ENCODE results near the gene ADORA1. TPM values are rescaled to one million over a fixed set of nuclear protein-coding genes. Genes with fewer than 3 reads are reported as not detected.

ADORA1 gene
- total and polyA plus RNA-seq, 4 experiments from 2014 or later, result 0.10 TPM; not detected in 3

- Mint-ChIP-seq H3K36me3 (no peaks in the 10 kb centered on the region), H3K4me1 (no peaks in the 10 kb centered on the region), H3K4me3 (no peak overlapping the region), H3K9me3 (no peaks in the 10 kb centered on the region), H3K27ac (no peak overlapping the region), H3K27me3 (peaks cover 4 to 9% of the 10 kb centered on the region in 2 donors)
- Histone ChIP-seq H3K4me1 (ENCODE audit: insufficient read depth, low read length) (no peaks in the 10 kb centered on the region), H3K4me3 (ENCODE audit: low read length in 2 of 2) (no peak overlapping the region), H3K27me3 (ENCODE audit: insufficient read depth, low read length) (no peaks in the 10 kb centered on the region), H3K27ac (ENCODE audit: low read depth, low read length) (no peak overlapping the region), H3K36me3 (ENCODE audit: insufficient read depth, low read length) (no peaks in the 10 kb centered on the region), H3K9me3 (ENCODE audit: control insufficient read depth in 1 of 2, low read length in 2 of 2) (no peaks in the 10 kb centered on the region)
- POLR2A ChIA-PET (ENCODE audit: partially characterized antibody), result no interaction called here
- DNase-seq, result no peak
- CTCF ChIA-PET (ENCODE audit: partially characterized antibody), result no interaction called here
- intact Hi-C loops (cut with micrococcal nuclease), result no loop called here
These were observed 52.1 kb downstream of the ADORA1 start for GRCh38 chr1:203179667-203180005.

- Histone ChIP-seq H3K36me3 (ENCODE audit: insufficient read depth, low read length) (no peaks in the 10 kb centered on the region), H3K9me3 (ENCODE audit: control insufficient read depth in 1 of 2, low read length in 2 of 2) (no peaks in the 10 kb centered on the region), H3K27me3 (ENCODE audit: insufficient read depth, low read length) (no peaks in the 10 kb centered on the region), H3K4me3 (ENCODE audit: low read length in 2 of 2) (no peak overlapping the region), H3K27ac (ENCODE audit: low read depth, low read length) (no peak overlapping the region), H3K4me1 (ENCODE audit: insufficient read depth, low read length) (no peaks in the 10 kb centered on the region)
- intact Hi-C loops (cut with micrococcal nuclease), result no loop called here
- no peaks in the 10 kb centered on the region for H3K36me3 Mint-ChIP-seq
- H3K4me3 Mint-ChIP-seq, result no peak overlapping the region
- ChIA-PET CTCF (ENCODE audit: partially characterized antibody) (no interaction called here), POLR2A (ENCODE audit: partially characterized antibody) (no interaction called here)
- H3K4me1 Mint-ChIP-seq, result no peaks in the 10 kb centered on the region
- no peaks in the 10 kb centered on the region for H3K9me3 Mint-ChIP-seq
- peaks cover 4 to 9% of the 10 kb centered on the region in 2 donors for H3K27me3 Mint-ChIP-seq
- no peak for DNase-seq
- H3K27ac Mint-ChIP-seq, result no peak overlapping the region
These were observed 53.2 kb downstream of the ADORA1 start for GRCh38 chr1:203180611-203181330.

- DNase-seq, result no peak
- POLR2A ChIA-PET (ENCODE audit: partially characterized antibody), result no interaction called here
These were observed 54.3 kb downstream of the ADORA1 start for GRCh38 chr1:203181586-203182386.

GRCh38 chr1:203182387-203182953 is 54.9 kb downstream of the ADORA1 start:
- Mint-ChIP-seq H3K36me3 (no peaks in the 10 kb centered on the region), H3K27ac (no peak overlapping the region), H3K27me3 (peaks cover 2 to 3% of the 10 kb centered on the region in 2 donors), H3K9me3 (no peaks in the 10 kb centered on the region), H3K4me1 (no peaks in the 10 kb centered on the region), H3K4me3 (no peak overlapping the region)
- H3K9me3 ChIP-seq (ENCODE audit: control insufficient read depth in 1 of 2, low read length in 2 of 2), result no peaks in the 10 kb centered on the region
- H3K36me3 ChIP-seq (ENCODE audit: insufficient read depth, low read length), result no peaks in the 10 kb centered on the region
- POLR2A ChIA-PET (ENCODE audit: partially characterized antibody), result no interaction called here
- intact Hi-C loops (cut with micrococcal nuclease), result loop anchor here (2.0 kb wide), 1 partner anchor 18 kb away; no protein-coding TSS in a partner anchor
- H3K27me3 ChIP-seq (ENCODE audit: insufficient read depth, low read length), result no peaks in the 10 kb centered on the region
- CTCF ChIA-PET (ENCODE audit: partially characterized antibody), result no interaction called here
- no peak for DNase-seq
- no peak overlapping the region for H3K27ac ChIP-seq (ENCODE audit: low read depth, low read length)
- H3K4me1 ChIP-seq (ENCODE audit: insufficient read depth, low read length), result no peaks in the 10 kb centered on the region
- H3K4me3 ChIP-seq (ENCODE audit: low read length in 2 of 2), result no peak overlapping the region

More at GRCh38 chr1:203181586-203182386, 54.3 kb downstream of the ADORA1 start:
- H3K4me3 ChIP-seq (ENCODE audit: low read length in 2 of 2), result no peak overlapping the region
- Mint-ChIP-seq H3K36me3 (no peaks in the 10 kb centered on the region), H3K27ac (no peak overlapping the region), H3K27me3 (peaks cover 2 to 6% of the 10 kb centered on the region in 2 donors), H3K9me3 (no peaks in the 10 kb centered on the region), H3K4me1 (no peaks in the 10 kb centered on the region), H3K4me3 (no peak overlapping the region)
- H3K27me3 ChIP-seq (ENCODE audit: insufficient read depth, low read length), result no peaks in the 10 kb centered on the region
- no peaks in the 10 kb centered on the region for H3K9me3 ChIP-seq (ENCODE audit: control insufficient read depth in 1 of 2, low read length in 2 of 2)
- H3K27ac ChIP-seq (ENCODE audit: low read depth, low read length), result no peak overlapping the region
- intact Hi-C loops (cut with micrococcal nuclease), result loop anchor here (2.0 kb wide), 1 partner anchor 17 kb away; no protein-coding TSS in a partner anchor
- CTCF ChIA-PET (ENCODE audit: partially characterized antibody), result no interaction called here
- H3K4me1 ChIP-seq (ENCODE audit: insufficient read depth, low read length), result no peaks in the 10 kb centered on the region
- no peaks in the 10 kb centered on the region for H3K36me3 ChIP-seq (ENCODE audit: insufficient read depth, low read length)

- intact Hi-C loops (cut with micrococcal nuclease), result loop anchor here (2.0 kb wide), 1 partner anchor 19 kb away; no protein-coding TSS in a partner anchor
- Histone ChIP-seq H3K9me3 (ENCODE audit: control insufficient read depth in 1 of 2, low read length in 2 of 2) (no peaks in the 10 kb centered on the region), H3K27ac (ENCODE audit: low read depth, low read length) (no peak overlapping the region), H3K36me3 (ENCODE audit: insufficient read depth, low read length) (no peaks in the 10 kb centered on the region), H3K4me1 (ENCODE audit: insufficient read depth, low read length) (no peaks in the 10 kb centered on the region), H3K27me3 (ENCODE audit: insufficient read depth, low read length) (no peaks in the 10 kb centered on the region), H3K4me3 (ENCODE audit: low read length in 2 of 2) (no peak overlapping the region)
- DNase-seq, result no peak
- POLR2A ChIA-PET (ENCODE audit: partially characterized antibody), result no interaction called here
- Mint-ChIP-seq H3K4me1 (no peaks in the 10 kb centered on the region), H3K27me3 (peaks cover 3 to 4% of the 10 kb centered on the region in 2 donors), H3K4me3 (no peak overlapping the region), H3K27ac (no peak overlapping the region), H3K36me3 (no peaks in the 10 kb centered on the region), H3K9me3 (no peaks in the 10 kb centered on the region)
- CTCF ChIA-PET (ENCODE audit: partially characterized antibody), result interaction anchor here (1.5 kb wide), 1 partner anchor 11 kb away, joined by 3 read pairs; no protein-coding TSS in a partner anchor
These were observed 56.3 kb downstream of the ADORA1 start for GRCh38 chr1:203183828-203184227.

GRCh38 chr1:203184467-203184866 is 56.9 kb downstream of the ADORA1 start:
- no peak overlapping the region for H3K27ac ChIP-seq (ENCODE audit: low read depth, low read length)
- ChIA-PET POLR2A (ENCODE audit: partially characterized antibody) (no interaction called here), CTCF (ENCODE audit: partially characterized antibody) (interaction anchor here (1.5 kb wide), 1 partner anchor 11 kb away, joined by 3 read pairs; no protein-coding TSS in a partner anchor)
- no peaks in the 10 kb centered on the region for H3K4me1 ChIP-seq (ENCODE audit: insufficient read depth, low read length)
- intact Hi-C loops (cut with micrococcal nuclease), result no loop called here
- H3K36me3 Mint-ChIP-seq, result no peaks in the 10 kb centered on the region
- H3K9me3 ChIP-seq (ENCODE audit: control insufficient read depth in 1 of 2, low read length in 2 of 2), result no peaks in the 10 kb centered on the region
- H3K9me3 Mint-ChIP-seq, result peaks cover 0 to under 1% (median 0%) of the 10 kb centered on the region in 8 donors
- no peak overlapping the region for H3K27ac Mint-ChIP-seq
- H3K27me3 Mint-ChIP-seq, result peaks cover 3 to 5% of the 10 kb centered on the region in 2 donors
- DNase-seq, result no peak
- H3K4me3 Mint-ChIP-seq, result no peak overlapping the region
- H3K4me3 ChIP-seq (ENCODE audit: low read length in 2 of 2), result no peak overlapping the region
- no peaks in the 10 kb centered on the region for H3K4me1 Mint-ChIP-seq
- no peaks in the 10 kb centered on the region for H3K27me3 ChIP-seq (ENCODE audit: insufficient read depth, low read length)
- no peaks in the 10 kb centered on the region for H3K36me3 ChIP-seq (ENCODE audit: insufficient read depth, low read length)

GRCh38 chr1:203185061-203185461 is 57.5 kb downstream of the ADORA1 start:
- DNase-seq, result no peak
- CTCF ChIA-PET (ENCODE audit: partially characterized antibody), result interaction anchor here (1.5 kb wide), 1 partner anchor 12 kb away, joined by 3 read pairs; no protein-coding TSS in a partner anchor
- no peaks in the 10 kb centered on the region for H3K27me3 ChIP-seq (ENCODE audit: insufficient read depth, low read length)
- Mint-ChIP-seq H3K4me3 (no peak overlapping the region), H3K36me3 (no peaks in the 10 kb centered on the region), H3K4me1 (no peaks in the 10 kb centered on the region), H3K9me3 (peaks cover 0 to 2% (median 0%) of the 10 kb centered on the region in 8 donors), H3K27ac (no peak overlapping the region), H3K27me3 (peaks cover 3 to 4% of the 10 kb centered on the region in 2 donors)
- H3K4me3 ChIP-seq (ENCODE audit: low read length in 2 of 2), result no peak overlapping the region
- H3K27ac ChIP-seq (ENCODE audit: low read depth, low read length), result no peak overlapping the region
- H3K4me1 ChIP-seq (ENCODE audit: insufficient read depth, low read length), result no peaks in the 10 kb centered on the region
- no peaks in the 10 kb centered on the region for H3K9me3 ChIP-seq (ENCODE audit: control insufficient read depth in 1 of 2, low read length in 2 of 2)
- H3K36me3 ChIP-seq (ENCODE audit: insufficient read depth, low read length), result no peaks in the 10 kb centered on the region
- intact Hi-C loops (cut with micrococcal nuclease), result no loop called here
- POLR2A ChIA-PET (ENCODE audit: partially characterized antibody), result no interaction called here
